Lung (tissue), 12 donors: ENCODE data around the gene GPM6B. TPM values are rescaled to one million over a fixed set of nuclear protein-coding genes. Genes with fewer than 3 reads are reported as not detected.

Experiments used
- ATAC-seq: fragments of 200-7000 bp; cut with Tn5 transposase; one replicate; pipeline ENCODE4 v1.9.1; 2020; ENCODE audit warnings: moderate number of reproducible peaks; ENCODE audit not compliant: insufficient read depth, low FRiP score
- DNase-seq, 3 donors: peaks; one replicate each; pipeline ENCODE4 v3.0.0-alpha.2; 2013 to 2017
- H3K27ac ChIP-seq, 2 donors: one replicate each; pipeline ENCODE4 v1.5.1; 2013; ENCODE audit warnings: mild to moderate bottlenecking in 2 of 2, moderate library complexity in 2 of 2, control low read depth in 1 of 2, inconsistent platforms in 1 of 2, low read depth in 1 of 2, low read length in 1 of 2
- H3K27me3 ChIP-seq, 3 donors: one replicate each; pipeline ENCODE4 v1.5.1; 2013; ENCODE audit warnings: low read length in 2 of 3; ENCODE audit not compliant: control insufficient read depth in 3 of 3, insufficient read depth in 3 of 3
- H3K36me3 ChIP-seq, 4 donors: one replicate each; pipeline ENCODE4 v1.5.1; 2013; ENCODE audit warnings: low read length in 4 of 4, mild to moderate bottlenecking in 1 of 4, moderate library complexity in 1 of 4; ENCODE audit not compliant: control insufficient read depth in 4 of 4, insufficient read depth in 4 of 4
- H3K4me1 ChIP-seq, 5 donors: one replicate each; pipeline ENCODE4 v1.5.1; 2013; ENCODE audit warnings: low read length in 5 of 5, mild to moderate bottlenecking in 2 of 5, moderate library complexity in 1 of 5; ENCODE audit not compliant: control insufficient read depth in 5 of 5, insufficient read depth in 5 of 5
- H3K4me3 ChIP-seq: one replicate; pipeline ENCODE4 v1.5.1; 2013; ENCODE audit warnings: mild to moderate bottlenecking, control low read depth, moderate library complexity
- H3K9ac ChIP-seq, 2 donors: one replicate each; pipeline ENCODE4 v1.5.1; 2013; ENCODE audit warnings: low read length in 2 of 2, control low read depth in 1 of 2; ENCODE audit not compliant: insufficient read depth in 1 of 2
- H3K9me3 ChIP-seq, 4 donors: one replicate each; pipeline ENCODE4 v1.5.1; 2013; ENCODE audit warnings: low read length in 3 of 4, mild to moderate bottlenecking in 1 of 4, moderate library complexity in 1 of 4; ENCODE audit not compliant: control insufficient read depth in 4 of 4, insufficient read depth in 3 of 4
- CTCF ChIP-seq: IDR thresholded peaks from 2 replicates; pipeline ENCODE4 v1.5.1; 2012; ENCODE audit warnings: mild to moderate bottlenecking; ENCODE audit errors: control extremely low read depth, extremely low read depth
- WGBS, 2 donors: extraction: QIAGEN DNeasy Blood & Tissue Kit; methylation state at CpG; one replicate each; pipeline ENCODE4 v1.1.7; 2013; 5-methylcytosine and 5-hydroxymethylcytosine counted together
- polyA plus RNA-seq, 2 donors: library from polyadenylated mRNA; stranded (reverse); fragments of 200-250 nt; gene quantifications; one replicate each; pipeline ENCODE4 v1.2.1, GENCODE V29; 2013
- total RNA-seq, 2 donors: library from RNA; depleted of rRNA in 1 of 2; stranded (reverse); fragments of >200 nt in 1 of 2; gene quantifications; one replicate each; pipeline ENCODE4 v1.2.1, GENCODE V29; 2014 to 2021
- donor health status: control.
- donor health status: control.
- donor health status: Bipolar disorder and iron deficiency.
- donor health status: healthy.
- donor health status: DM: yes; HTN: yes; CAD: no.

GPM6B gene
- total and polyA plus RNA-seq, 4 donors = 3.9 to 18.0 (median 9.5) TPM

GRCh38 chrX:13791559-13791958 is 25.3 kb downstream of the GPM6B start:
- no peak for TF ChIP-seq CTCF
- WGBS, 2 donors = 40 to 73% methylated on average over 2 of the region's 2 CpGs
- Histone ChIP-seq H3K27me3 (peaks cover 0 to 21% (median 19%) of the 10 kb centered on the region in 3 donors), H3K4me1 (no peaks in the 10 kb centered on the region), H3K27ac (no peak overlapping the region), H3K9ac (no peak overlapping the region), H3K9me3 (no peaks in the 10 kb centered on the region), H3K36me3 (no peaks in the 10 kb centered on the region), H3K4me3 (no peak overlapping the region)
- DNase-seq (peak in 1 of 3 donors; percentile 11), ATAC-seq (no peak)

GRCh38 chrX:13791145-13791544 is 25.7 kb downstream of the GPM6B start:
- 85 to 94% methylated on average over 1 to 2 of the region's 2 CpGs for WGBS, 2 donors
- Histone ChIP-seq H3K4me3 (no peak overlapping the region), H3K4me1 (no peaks in the 10 kb centered on the region), H3K36me3 (no peaks in the 10 kb centered on the region), H3K9ac (no peak overlapping the region), H3K27me3 (peaks cover 0 to 21% (median 19%) of the 10 kb centered on the region in 3 donors), H3K9me3 (no peaks in the 10 kb centered on the region), H3K27ac (no peak overlapping the region)
- no peak for DNase-seq
- TF ChIP-seq CTCF = no peak
- ATAC-seq = no peak

- H3K27ac ChIP-seq = no peak overlapping the region
- no peak for TF ChIP-seq CTCF
- H3K9ac ChIP-seq = no peak overlapping the region
- H3K27me3 ChIP-seq = peaks cover 0 to 27% (median 22%) of the 10 kb centered on the region in 3 donors
- no peaks in the 10 kb centered on the region for H3K36me3 ChIP-seq
- ATAC-seq (peak; percentile 27), DNase-seq (no peak)
- H3K9me3 ChIP-seq = no peaks in the 10 kb centered on the region
- WGBS, 2 donors = 67 to 85% methylated on average over 6 of the region's 6 CpGs
- no peaks in the 10 kb centered on the region for H3K4me1 ChIP-seq
- no peak overlapping the region for H3K4me3 ChIP-seq
Observed at GRCh38 chrX:13790206-13791131, 26.4 kb downstream of the GPM6B start.
